GM12875 (cell line): ENCODE data around the gene JAKMIP1.

Experiments
- H3K4me3 ChIP-seq: one replicate; pipeline ENCODE4 v1.5.1; 2011; ENCODE audit warnings: low read depth, low read length, control low read depth
- CTCF ChIP-seq: IDR thresholded peaks from 2 replicates; pipeline ENCODE4 v1.5.1; 2011; ENCODE audit warnings: low read depth, mild to moderate bottlenecking, control low read depth, inconsistent platforms, low read length, moderate library complexity, borderline replicate concordance; ENCODE audit not compliant: insufficient read depth

The JAKMIP1 gene

GRCh38 chr4:6194458-6195195 is 5.7 kb downstream of the JAKMIP1 start:
- TF ChIP-seq CTCF, result no peak

GRCh38 chr4:6193399-6193798 is 7.0 kb downstream of the JAKMIP1 start:
- no peak for TF ChIP-seq CTCF
- H3K4me3 ChIP-seq, result no peak overlapping the region

More at GRCh38 chr4:6194458-6195195, 5.7 kb downstream of the JAKMIP1 start:
- H3K4me3 ChIP-seq, result no peak overlapping the region

DNA sequence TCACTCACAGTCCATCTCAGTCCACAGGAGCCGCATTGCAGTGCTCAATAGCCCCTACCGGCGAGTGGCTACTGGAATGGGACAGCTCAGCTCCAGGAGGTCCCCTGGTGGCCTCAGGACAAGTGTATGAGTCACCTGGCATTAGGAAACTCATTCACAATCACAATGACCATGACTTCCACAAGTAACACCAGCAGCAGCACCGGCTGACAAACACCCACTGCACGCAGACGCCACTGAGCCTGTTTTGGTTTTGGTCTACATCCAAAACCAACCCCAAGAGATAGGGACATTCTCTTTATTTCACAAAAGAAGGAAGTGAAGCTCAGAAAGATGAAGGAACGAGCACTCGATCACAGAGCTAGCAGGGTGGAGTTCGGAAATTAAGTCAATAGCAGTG is 8.1 kb downstream of the JAKMIP1 start:
- H3K4me3 ChIP-seq, result no peak overlapping the region
- no peak for TF ChIP-seq CTCF

DNA sequence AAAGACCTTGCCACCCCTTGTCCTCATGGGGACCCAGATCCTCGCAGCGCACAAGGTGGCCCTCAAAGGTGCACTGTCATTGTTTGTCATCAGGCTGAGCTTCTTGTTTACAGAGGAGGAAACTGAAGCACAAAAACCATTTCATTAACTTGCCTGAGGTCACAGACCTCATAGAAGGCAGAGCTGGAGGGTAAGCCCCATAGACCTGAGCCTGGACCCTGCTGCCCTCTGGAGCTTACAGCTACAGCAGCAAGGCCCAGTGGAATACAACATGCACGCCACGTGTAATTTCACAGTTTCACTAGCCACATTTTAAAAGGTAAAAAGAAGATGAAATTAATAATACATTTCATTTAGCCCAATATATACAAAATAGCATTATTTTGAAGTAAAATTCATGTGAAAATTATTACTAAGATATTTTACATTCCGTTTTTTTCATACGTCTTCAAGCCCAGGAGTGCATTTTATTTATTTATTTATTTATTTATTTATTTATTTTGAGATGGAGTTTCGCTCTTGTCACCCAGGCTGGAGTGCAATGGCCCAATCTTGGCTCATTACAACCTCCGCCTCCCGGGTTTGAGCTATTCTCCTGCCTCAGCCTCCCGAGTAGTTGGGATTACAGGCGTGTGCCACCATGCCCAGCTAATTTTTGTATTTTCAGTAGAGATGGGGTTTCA is 8.8 kb downstream of the JAKMIP1 start:
- no peak overlapping the region for H3K4me3 ChIP-seq
- no peak for TF ChIP-seq CTCF

GRCh38 chr4:6190486-6190885 is 9.9 kb downstream of the JAKMIP1 start:
- no peak overlapping the region for H3K4me3 ChIP-seq
- no peak for TF ChIP-seq CTCF

DNA sequence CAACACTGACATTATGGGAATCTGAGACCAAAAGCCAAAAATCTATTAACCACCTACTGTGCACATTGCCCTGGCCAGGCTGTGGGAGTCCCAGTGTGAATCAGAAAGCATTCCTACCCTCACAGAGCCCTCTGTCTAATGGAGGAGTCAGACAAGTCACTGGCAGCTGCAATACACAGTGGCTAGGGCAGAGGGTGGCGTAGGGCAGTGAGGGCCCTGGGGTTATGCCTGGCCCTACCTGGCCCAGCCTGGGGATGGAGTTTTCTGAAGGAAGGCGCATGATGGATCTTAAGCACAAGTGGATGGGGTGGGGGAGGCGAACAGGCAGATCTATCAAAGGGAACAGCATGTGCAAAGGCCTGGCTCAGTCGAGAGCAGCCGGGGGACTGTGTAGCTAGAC is 10.8 kb downstream of the JAKMIP1 start:
- TF ChIP-seq CTCF, result no peak
- H3K4me3 ChIP-seq, result no peak overlapping the region
